K562 (cell line): ENCODE measurements around the gene FOXD3. TPM values are rescaled to one million over a fixed set of nuclear protein-coding genes. Genes with fewer than 3 reads are reported as not detected.

Experiments
- CBX3 ChIP-seq, 2 experiments: IDR thresholded peaks; 1 replicate in 1 of 2; 2 replicates in 1 of 2; pipeline ENCODE4 v1.6.1; 2012; ENCODE audit warnings: inconsistent platforms in 2 of 2, low read length in 2 of 2, borderline replicate concordance in 1 of 2, control low read depth in 1 of 2
- CTBP1 ChIP-seq: fragments of 450-650 bp; IDR thresholded peaks from 2 replicates; pipeline ENCODE4 v1.6.1; 2016; ENCODE audit warnings: borderline replicate concordance
- ELF4 ChIP-seq: fragments of 450-650 bp; formaldehyde crosslinking; IDR thresholded peaks from 2 replicates; pipeline ENCODE4 v1.4.0; 2022; ENCODE audit warnings: missing genetic modification characterization
- GATAD2A ChIP-seq: fragments of 450-650 bp; IDR thresholded peaks from 2 replicates; pipeline ENCODE4 v1.6.1; 2017
- HMGN3 ChIP-seq: IDR thresholded peaks from 2 replicates; pipeline ENCODE4 v1.6.1; 2011; ENCODE audit warnings: borderline replicate concordance, low read depth, mild to moderate bottlenecking, mixed read lengths, low read length; ENCODE audit not compliant: insufficient read length; ENCODE audit errors: extremely low read depth
- KLF6 ChIP-seq: fragments of 250-450 bp; sonication (Bioruptor Pico); IDR thresholded peaks from 2 replicates; pipeline ENCODE4 v1.4.0; 2020; ENCODE audit warnings: mild to moderate bottlenecking, moderate library complexity, borderline replicate concordance
- MIER1 ChIP-seq: fragments of 450-650 bp; IDR thresholded peaks from 2 replicates; pipeline ENCODE4 v1.6.1; 2016; ENCODE audit warnings: antibody characterized with exemption, mild to moderate bottlenecking, low read depth
- NFE2L1 ChIP-seq: fragments of 450-650 bp; IDR thresholded peaks from 2 replicates; pipeline ENCODE4 v1.6.1; 2016; ENCODE audit warnings: missing genetic modification characterization, low read depth, mild to moderate bottlenecking, missing compliant biosample characterization, moderate library complexity, borderline replicate concordance
- NFRKB ChIP-seq: fragments of 450-650 bp; IDR thresholded peaks from 2 replicates; pipeline ENCODE4 v1.6.1; 2016; ENCODE audit warnings: low read depth
- PTBP1 ChIP-seq: fragments of 200-400 bp; formaldehyde crosslinking; IDR thresholded peaks from 2 replicates; pipeline ENCODE4 v1.6.1; 2017; ENCODE audit warnings: low read depth, low read length
- SAFB ChIP-seq: fragments of 200-400 bp; formaldehyde crosslinking; IDR thresholded peaks from 2 replicates; pipeline ENCODE4 v1.6.1; 2017; ENCODE audit warnings: low read depth, low read length, borderline replicate concordance
- SMAD3 ChIP-seq: fragments of 450-650 bp; formaldehyde crosslinking; conservative IDR thresholded peaks from 2 replicates; pipeline ENCODE4 v1.4.0; 2020; ENCODE audit warnings: mild to moderate bottlenecking
- SMAD4 ChIP-seq: fragments of 250-450 bp; sonication (Bioruptor Pico); conservative IDR thresholded peaks from 2 replicates; pipeline ENCODE4 v1.8.0; 2021; ENCODE audit warnings: inconsistent platforms, mild to moderate bottlenecking, moderate library complexity
- XRCC5 ChIP-seq: fragments of 200-400 bp; formaldehyde crosslinking; IDR thresholded peaks from 2 replicates; pipeline ENCODE4 v1.6.1; 2017; ENCODE audit warnings: low read depth, mild to moderate bottlenecking, low read length
- ZBTB8A ChIP-seq: fragments of 450-650 bp; IDR thresholded peaks from 2 replicates; pipeline ENCODE4 v1.6.1; 2018; ENCODE audit warnings: mild to moderate bottlenecking, moderate library complexity; ENCODE audit not compliant: partially characterized antibody
- ZKSCAN1 ChIP-seq: fragments of 150-350 bp; IDR thresholded peaks from 2 replicates; pipeline ENCODE4 v1.6.1; 2016; ENCODE audit warnings: low read depth, low read length
- ZNF764 ChIP-seq: fragments of 250-450 bp; sonication (Bioruptor Pico); IDR thresholded peaks from 2 replicates; pipeline ENCODE4 v1.4.0; 2020; ENCODE audit warnings: low read depth, mild to moderate bottlenecking, moderate library complexity
- polyA plus RNA-seq, 8 experiments: library from polyadenylated mRNA; depleted of rRNA in 4 of 8; stranded (reverse) in 5 of 8; unstranded in 3 of 8; fragments of >200 nt; fragmentation: Nextera tagmentation in 2 of 8; fragmentation: Illumina TruSeq in 1 of 8; extraction: Ambion mirVana in 2 of 8; extraction: Trizol in 1 of 8; gene quantifications; 2 replicates each; pipeline versions ENCODE4 v1.2.1 to v1.2.3, GENCODE V29; 2011 to 2014; ENCODE audit warnings: inconsistent platforms in 1 of 8, missing spikeins in 1 of 8
- total RNA-seq, 7 experiments: library from RNA; depleted of rRNA in 6 of 7; stranded (reverse); fragments of >200 nt in 6 of 7; fragmentation: Illumina TruSeq in 2 of 7; extraction: Trizol in 2 of 7; gene quantifications; 2 replicates each; pipeline versions ENCODE4 v1.2.1 to v1.2.3, GENCODE V29; 2011 to 2021; ENCODE audit warnings: low replicate concordance in 1 of 7
- TF ChIP-seq, protein P1 (sequence below): sonication (generic); formaldehyde crosslinking; IDR thresholded peaks from 2 replicates; pipeline ENCODE4 v1.8.1; 2022; ENCODE audit warnings: missing genetic modification reagents
- TF ChIP-seq, protein P2 (sequence below), 3 experiments: fragments of 200-800 bp in 1 of 3; sonication (Bioruptor generic) in 1 of 3; sonication (generic) in 1 of 3; formaldehyde crosslinking in 1 of 3; IDR thresholded peaks; 2 replicates each; pipeline versions ENCODE4 v1.6.1 to v1.8.0; 2016 to 2022; ENCODE audit warnings: mild to moderate bottlenecking in 2 of 3, missing compliant biosample characterization in 2 of 3, missing genetic modification characterization in 2 of 3, missing genetic modification reagents in 1 of 3
- TF ChIP-seq, protein P3 (sequence below): fragments of 450-650 bp; IDR thresholded peaks from 2 replicates; pipeline ENCODE4 v1.6.1; 2016; ENCODE audit warnings: antibody characterized with exemption
- TF ChIP-seq, protein P4 (sequence below): fragments of 450-650 bp; IDR thresholded peaks from 2 replicates; pipeline ENCODE4 v1.6.1; 2018; ENCODE audit warnings: mild to moderate bottlenecking, low read depth; ENCODE audit not compliant: partially characterized antibody

FOXD3 gene
- total and polyA plus RNA-seq, 9 of the 15 experiments (the other 6 are each of a cell fraction or from before 2014, with no cell fraction given): 0.06 to 0.45 (median 0.10) TPM; not detected in 2

DNA sequence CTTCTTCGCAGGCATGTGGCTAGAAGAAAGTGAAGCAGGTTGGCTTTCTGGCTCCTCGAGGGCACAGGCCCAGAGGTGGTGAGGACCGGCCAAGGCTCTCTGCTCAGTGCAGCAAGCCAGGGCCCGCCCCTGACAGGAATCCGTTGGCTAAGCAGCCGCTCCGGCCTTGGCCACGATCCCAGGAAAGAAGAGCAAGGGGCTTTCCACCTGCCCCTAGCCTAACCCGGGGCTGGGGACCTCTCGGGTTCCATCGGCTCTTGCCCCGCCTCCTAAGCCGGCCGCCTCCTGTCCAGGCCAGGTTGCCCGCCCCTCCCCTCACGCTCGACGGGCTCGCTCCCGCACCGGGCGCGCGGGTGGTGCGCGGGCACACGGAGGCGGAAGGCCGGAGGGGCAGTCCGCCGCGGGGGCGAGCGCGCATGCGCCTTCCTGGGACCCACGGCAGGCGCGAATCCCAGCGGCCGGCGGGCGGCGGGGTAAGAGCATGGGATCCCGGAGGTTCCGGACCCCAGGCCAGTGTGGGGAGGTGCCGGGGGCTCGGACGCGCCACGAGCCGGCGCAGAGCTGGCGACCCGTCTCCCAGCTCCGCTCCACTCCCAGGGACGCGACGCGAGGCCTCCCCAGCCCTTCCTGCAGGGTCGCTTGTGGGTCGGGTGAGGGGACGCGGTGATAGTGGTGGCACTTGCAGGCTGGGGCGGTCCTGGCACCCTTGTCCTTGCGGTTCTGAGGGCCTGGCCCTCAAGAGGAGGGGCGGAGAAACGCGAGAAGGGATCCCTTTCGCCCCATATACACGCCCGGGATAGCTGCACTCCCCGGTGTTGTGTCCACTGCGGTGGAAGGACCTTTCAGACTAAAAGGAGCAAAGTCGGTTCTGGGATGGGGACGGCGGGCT lies 45.1 kb downstream of the FOXD3 start, which contains the start of gene ALG6 (continued):
- TF ChIP-seq, protein P1, sequence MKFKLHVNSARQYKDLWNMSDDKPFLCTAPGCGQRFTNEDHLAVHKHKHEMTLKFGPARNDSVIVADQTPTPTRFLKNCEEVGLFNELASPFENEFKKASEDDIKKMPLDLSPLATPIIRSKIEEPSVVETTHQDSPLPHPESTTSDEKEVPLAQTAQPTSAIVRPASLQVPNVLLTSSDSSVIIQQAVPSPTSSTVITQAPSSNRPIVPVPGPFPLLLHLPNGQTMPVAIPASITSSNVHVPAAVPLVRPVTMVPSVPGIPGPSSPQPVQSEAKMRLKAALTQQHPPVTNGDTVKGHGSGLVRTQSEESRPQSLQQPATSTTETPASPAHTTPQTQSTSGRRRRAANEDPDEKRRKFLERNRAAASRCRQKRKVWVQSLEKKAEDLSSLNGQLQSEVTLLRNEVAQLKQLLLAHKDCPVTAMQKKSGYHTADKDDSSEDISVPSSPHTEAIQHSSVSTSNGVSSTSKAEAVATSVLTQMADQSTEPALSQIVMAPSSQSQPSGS: no peak
- no peak for TF ChIP-seq SMAD3
- no peak for TF ChIP-seq NFRKB
- TF ChIP-seq, protein P2, sequence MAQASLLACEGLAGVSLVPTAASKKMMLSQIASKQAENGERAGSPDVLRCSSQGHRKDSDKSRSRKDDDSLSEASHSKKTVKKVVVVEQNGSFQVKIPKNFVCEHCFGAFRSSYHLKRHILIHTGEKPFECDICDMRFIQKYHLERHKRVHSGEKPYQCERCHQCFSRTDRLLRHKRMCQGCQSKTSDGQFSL (CRISPR knock-in tag; IDR thresholded peaks at IDR 0.05): no peak
- TF ChIP-seq, protein P2 (tag; IDR thresholded peaks at IDR 0.05): no peak
- TF ChIP-seq ZKSCAN1: no peak
- no peak for TF ChIP-seq XRCC5
- no peak for TF ChIP-seq PTBP1
- no peak for TF ChIP-seq ZBTB8A
- TF ChIP-seq ZNF764 (CRISPR knock-in tag): no peak
- no peak for TF ChIP-seq NFE2L1
- no peak for TF ChIP-seq ELF4
- TF ChIP-seq HMGN3: peak; percentile 89
- TF ChIP-seq, protein P3, sequence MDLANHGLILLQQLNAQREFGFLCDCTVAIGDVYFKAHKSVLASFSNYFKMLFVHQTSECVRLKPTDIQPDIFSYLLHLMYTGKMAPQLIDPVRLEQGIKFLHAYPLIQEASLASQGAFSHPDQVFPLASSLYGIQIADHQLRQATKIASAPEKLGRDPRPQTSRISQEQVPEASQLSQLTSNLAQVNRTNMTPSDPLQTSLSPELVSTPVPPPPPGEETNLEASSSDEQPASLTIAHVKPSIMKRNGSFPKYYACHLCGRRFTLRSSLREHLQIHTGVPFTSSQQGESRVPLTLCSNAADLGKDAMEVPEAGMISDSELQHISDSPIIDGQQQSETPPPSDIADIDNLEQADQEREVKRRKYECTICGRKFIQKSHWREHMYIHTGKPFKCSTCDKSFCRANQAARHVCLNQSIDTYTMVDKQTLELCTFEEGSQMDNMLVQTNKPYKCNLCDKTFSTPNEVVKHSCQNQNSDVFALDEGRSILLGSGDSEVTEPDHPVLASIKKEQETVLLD: no peak; the same call in 1 of the 2 replicates
- peak; percentile 65; the same call in 1 of the 2 replicates for TF ChIP-seq CTBP1
- no peak for TF ChIP-seq MIER1
- peak; percentile 60; the same call in 1 of the 2 replicates for TF ChIP-seq SMAD4 (CRISPR knock-in tag)
- no peak for TF ChIP-seq SAFB
- no peak for TF ChIP-seq CBX3 (IDR thresholded peaks at IDR 0.05; ENCODE audit: borderline replicate concordance in 1 of 2, low read length in 2 of 2)
- TF ChIP-seq, protein P4, sequence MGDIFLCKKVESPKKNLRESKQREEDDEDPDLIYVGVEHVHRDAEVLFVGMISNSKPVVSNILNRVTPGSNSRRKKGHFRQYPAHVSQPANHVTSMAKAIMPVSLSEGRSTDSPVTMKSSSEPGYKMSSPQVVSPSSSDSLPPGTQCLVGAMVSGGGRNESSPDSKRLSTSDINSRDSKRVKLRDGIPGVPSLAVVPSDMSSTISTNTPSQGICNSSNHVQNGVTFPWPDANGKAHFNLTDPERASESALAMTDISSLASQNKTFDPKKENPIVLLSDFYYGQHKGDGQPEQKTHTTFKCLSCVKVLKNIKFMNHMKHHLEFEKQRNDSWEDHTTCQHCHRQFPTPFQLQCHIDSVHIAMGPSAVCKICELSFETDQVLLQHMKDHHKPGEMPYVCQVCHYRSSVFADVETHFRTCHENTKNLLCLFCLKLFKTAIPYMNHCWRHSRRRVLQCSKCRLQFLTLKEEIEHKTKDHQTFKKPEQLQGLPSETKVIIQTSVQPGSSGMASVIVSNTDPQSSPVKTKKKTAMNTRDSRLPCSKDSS: no peak
- TF ChIP-seq KLF6 (CRISPR knock-in tag): no peak
- TF ChIP-seq GATAD2A: 0 out of 2 replicates have a peak, but pooled peaks have one; percentile 55
